OCI-LY7 (cell line): Measurements from ENCODE around the gene SETD1A. TPM values are rescaled to one million over a fixed set of nuclear protein-coding genes. Genes with fewer than 3 reads are reported as not detected.

Experiments
- BruUV-seq: library from RNA; stranded (reverse); fragments of 400-500 nt; replicated peaks from 2 replicates; lab custom pipeline; 2021; lab: Mats Ljungman, UMichigan
- CTCF ChIA-PET: fragments of 300-600 bp; sonication (Branson Sonifier 250); formaldehyde crosslinking; loops from one replicate; lab custom pipeline; 2022; ENCODE audit warnings: antibody characterized with exemption; ENCODE audit not compliant: unreplicated experiment; lab: Charles Lee
- POLR2A ChIA-PET: fragments of 300-600 bp; sonication (Branson Sonifier 250); formaldehyde crosslinking; loops from one replicate; lab custom pipeline; 2022; ENCODE audit warnings: antibody characterized with exemption; lab: Charles Lee
- DNase-seq: peaks from one replicate; pipeline ENCODE4 v3.0.0-alpha.2; 2015; ENCODE audit warnings: low spot score
- H2AFZ ChIP-seq: fragments of 200-600 bp; sonication (generic), shearing (Covaris generic); 2 replicates; pipeline ENCODE4 v1.6.1; 2014; ENCODE audit warnings: mild to moderate bottlenecking, antibody characterized with exemption, low read length, moderate library complexity
- H3K27ac ChIP-seq: fragments of 200-600 bp; sonication (generic); 2 replicates; pipeline ENCODE4 v1.5.1; 2014; ENCODE audit warnings: mixed run types, low read depth, mild to moderate bottlenecking, moderate library complexity, low read length, inconsistent platforms; ENCODE audit not compliant: poor library complexity, severe bottlenecking
- H3K36me3 ChIP-seq: fragments of 200-600 bp; sonication (generic); 2 replicates; pipeline ENCODE4 v1.6.1; 2014; ENCODE audit warnings: mild to moderate bottlenecking, antibody characterized with exemption, low read length, moderate library complexity, mixed read lengths; ENCODE audit not compliant: insufficient read depth
- H3K4me1 ChIP-seq: fragments of 200-600 bp; sonication (generic); 2 replicates; pipeline ENCODE4 v1.5.1; 2014; ENCODE audit warnings: mild to moderate bottlenecking, low read length; ENCODE audit not compliant: insufficient read depth, poor library complexity, severe bottlenecking
- H3K4me2 ChIP-seq: fragments of 200-600 bp; sonication (generic); 2 replicates; pipeline ENCODE4 v1.6.1; 2014; ENCODE audit warnings: mild to moderate bottlenecking, low read length
- H3K4me3 ChIP-seq: fragments of 200-600 bp; sonication (generic); 2 replicates; pipeline ENCODE4 v1.5.1; 2014; ENCODE audit warnings: mild to moderate bottlenecking, low read depth, low read length; ENCODE audit not compliant: poor library complexity, severe bottlenecking
- H3K79me2 ChIP-seq: fragments of 200-600 bp; sonication (generic); 2 replicates; pipeline ENCODE4 v1.6.1; 2016; ENCODE audit warnings: low read depth, mild to moderate bottlenecking, low read length, moderate library complexity, mixed read lengths; ENCODE audit not compliant: insufficient read depth
- H3K9me2 ChIP-seq: fragments of 200-600 bp; sonication (generic); 2 replicates; pipeline ENCODE4 v1.6.1; 2016; ENCODE audit warnings: mild to moderate bottlenecking, low read length, mixed read lengths; ENCODE audit not compliant: insufficient read depth
- H3K9me3 ChIP-seq: fragments of 200-600 bp; sonication (generic); 2 replicates; pipeline ENCODE4 v1.6.1; 2014; ENCODE audit warnings: mild to moderate bottlenecking, mixed run types, low read length, mixed read lengths
- H4K20me1 ChIP-seq: fragments of 200-600 bp; sonication (generic); 2 replicates; pipeline ENCODE4 v1.6.1; 2014; ENCODE audit warnings: mild to moderate bottlenecking, antibody characterized with exemption, low read length, moderate library complexity, mixed read lengths; ENCODE audit not compliant: insufficient read depth
- CTCF ChIP-seq: fragments of 200-600 bp; sonication (generic); conservative IDR thresholded peaks from 2 replicates; pipeline ENCODE4 v1.5.1; 2014; ENCODE audit warnings: mild to moderate bottlenecking, antibody characterized with exemption, low read length, moderate library complexity, mixed read lengths
- EZH2phosphoT487 ChIP-seq: fragments of 200-600 bp; sonication (generic); IDR thresholded peaks from 2 replicates; pipeline ENCODE4 v1.6.1; 2018; ENCODE audit warnings: low read depth, borderline replicate concordance, mild to moderate bottlenecking, mixed run types, antibody characterized with exemption, low read length, moderate library complexity, mixed read lengths
- intact Hi-C: fragments of 100-400 bp; cut with micrococcal nuclease; formaldehyde crosslinking; loops from one replicate; pipeline ENCODE4 v1.10.0; 2022; ENCODE audit not compliant: unreplicated experiment
- total RNA-seq, 2 experiments: library from RNA; depleted of rRNA in 1 of 2; stranded (reverse); fragments of >200 nt in 1 of 2; shearing (Covaris generic) in 1 of 2; gene quantifications; 2 replicates each; pipeline ENCODE4 v1.2.3, GENCODE V29; 2014 to 2022

Gene SETD1A
- total RNA-seq, 2 experiments from 2014 or later: 8.6 to 36.0 TPM

GRCh38 chr16:30963925-30964511 lies 6.5 kb downstream of the SETD1A start:
- no peaks in the 10 kb centered on the region for H3K9me2 ChIP-seq
- TF ChIP-seq EZH2phosphoT487: no peak
- no peak for TF ChIP-seq CTCF
- H3K9me3 ChIP-seq: no peaks in the 10 kb centered on the region
- peaks cover 96% of the 10 kb centered on the region for H3K36me3 ChIP-seq
- BruUV-seq: no TSS peak
- intact Hi-C loops: no loop called here
- no peak overlapping the region for H3K27ac ChIP-seq
- no peak overlapping the region for H3K4me3 ChIP-seq
- H3K4me2 ChIP-seq: no peak overlapping the region
- no peak overlapping the region for H2AFZ ChIP-seq
- ChIA-PET POLR2A (no interaction called here), CTCF (no interaction called here)
- peaks cover 15% of the 10 kb centered on the region for H3K79me2 ChIP-seq
- DNase-seq: no peak
- H4K20me1 ChIP-seq: peaks cover 5% of the 10 kb centered on the region
- H3K4me1 ChIP-seq: peaks cover 5% of the 10 kb centered on the region

GRCh38 chr16:30964574-30965226 lies 7.1 kb downstream of the SETD1A start:
- H3K4me1 ChIP-seq: no peaks in the 10 kb centered on the region
- H3K9me3 ChIP-seq: no peaks in the 10 kb centered on the region
- BruUV-seq: no TSS peak
- no peak overlapping the region for H3K4me3 ChIP-seq
- H2AFZ ChIP-seq: no peak overlapping the region
- DNase-seq: no peak
- peaks cover 96% of the 10 kb centered on the region for H3K36me3 ChIP-seq
- no peak overlapping the region for H3K4me2 ChIP-seq
- TF ChIP-seq EZH2phosphoT487 (no peak), CTCF (no peak)
- H3K27ac ChIP-seq: no peak overlapping the region
- H4K20me1 ChIP-seq: no peaks in the 10 kb centered on the region; the same call in none of the 2 replicates
- H3K9me2 ChIP-seq: no peaks in the 10 kb centered on the region
- ChIA-PET POLR2A (no interaction called here), CTCF (no interaction called here)
- intact Hi-C loops: no loop called here
- H3K79me2 ChIP-seq: peaks cover 9% of the 10 kb centered on the region; the same call in 1 of the 2 replicates

- Histone ChIP-seq H3K27ac (no peak overlapping the region), H3K4me3 (no peak overlapping the region), H2AFZ (no peak overlapping the region), H3K9me2 (no peaks in the 10 kb centered on the region), H3K4me2 (no peak overlapping the region), H3K79me2 (peaks cover 1% of the 10 kb centered on the region; the same call in 1 of the 2 replicates), H3K36me3 (peaks cover 93% of the 10 kb centered on the region), H3K4me1 (no peaks in the 10 kb centered on the region), H3K9me3 (no peaks in the 10 kb centered on the region), H4K20me1 (no peaks in the 10 kb centered on the region; the same call in 1 of the 2 replicates)
- CTCF ChIA-PET: no interaction called here
- intact Hi-C loops: no loop called here
- POLR2A ChIA-PET: no interaction called here
- TF ChIP-seq EZH2phosphoT487 (no peak), CTCF (no peak)
- no peak for DNase-seq
- BruUV-seq: no TSS peak
Observed at GRCh38 chr16:30965436-30965835, 7.9 kb downstream of the SETD1A start.
